Breast epithelium (tissue), 4 donors: Measurements from ENCODE around the gene SLC6A11. TPM values are rescaled to one million over a fixed set of nuclear protein-coding genes. Genes with fewer than 3 reads are reported as not detected.

Source experiments
- DNase-seq, 2 donors: peaks; one replicate each; pipeline ENCODE4 v3.0.0-alpha.2; 2019; ENCODE audit warnings: low spot score in 2 of 2
- H3K27ac ChIP-seq, 2 donors: fragments of 200-600 bp; sonication (generic) in 1 of 2; one replicate each; pipeline ENCODE4 v1.5.1; 2016 to 2019; ENCODE audit warnings: mild to moderate bottlenecking in 1 of 2
- H3K27me3 ChIP-seq, 2 donors: fragments of 200-600 bp; sonication (generic) in 1 of 2; one replicate each; pipeline versions ENCODE4 v1.5.1 to v1.6.0; 2017 to 2019; ENCODE audit warnings: control low read depth in 1 of 2, mild to moderate bottlenecking in 1 of 2
- H3K36me3 ChIP-seq: fragments of 200-600 bp; one replicate; pipeline ENCODE4 v1.5.1; 2019
- H3K4me1 ChIP-seq, 2 donors: fragments of 200-600 bp; sonication (generic); one replicate each; pipeline ENCODE4 v1.5.1; 2016 to 2019; ENCODE audit warnings: control low read depth in 1 of 2
- H3K4me3 ChIP-seq, 3 donors: fragments of 200-600 bp; sonication (generic); 1 replicate in 2 of 3; 2 replicates in 1 of 3; pipeline ENCODE4 v1.5.1; 2016 to 2019; ENCODE audit warnings: mild to moderate bottlenecking in 3 of 3, moderate library complexity in 2 of 3
- H3K9me3 ChIP-seq, 2 donors: fragments of 200-600 bp; sonication (generic) in 1 of 2; one replicate each; pipeline ENCODE4 v1.5.1; 2016 to 2019; ENCODE audit warnings: control low read depth in 1 of 2
- POLR2A ChIP-seq: fragments of 450-650 bp; IDR thresholded peaks from one replicate; pipeline ENCODE4 v1.6.1; 2016; ENCODE audit warnings: antibody characterized with exemption, mild to moderate bottlenecking, moderate library complexity
- POLR2AphosphoS5 ChIP-seq, 3 donors: sonication (generic); formaldehyde crosslinking; IDR thresholded peaks; one replicate each; pipeline ENCODE4 v1.6.1; 2017; ENCODE audit warnings: antibody characterized with exemption in 3 of 3
- intact Hi-C: fragments of 100-400 bp; cut with DNase I; formaldehyde crosslinking; loops from one replicate; pipeline ENCODE4 v1.15.1; 2023; ENCODE audit warnings: low total_unique reads
- total RNA-seq, 3 donors: library from RNA; depleted of rRNA; stranded (reverse); fragments of >200 nt; gene quantifications; one replicate each; pipeline ENCODE4 v1.1.0, GENCODE V29; 2016
- TF ChIP-seq, protein P1 (sequence below), 3 donors: fragments of 450-650 bp; IDR thresholded peaks; one replicate each; pipeline ENCODE4 v1.5.1; 2016 to 2017; ENCODE audit warnings: antibody characterized with exemption in 3 of 3, mild to moderate bottlenecking in 3 of 3, moderate library complexity in 3 of 3

The SLC6A11 gene
- total RNA-seq, 3 donors from 2014 or later: under 0.01 to 0.15 TPM; not detected in 1

DNA sequence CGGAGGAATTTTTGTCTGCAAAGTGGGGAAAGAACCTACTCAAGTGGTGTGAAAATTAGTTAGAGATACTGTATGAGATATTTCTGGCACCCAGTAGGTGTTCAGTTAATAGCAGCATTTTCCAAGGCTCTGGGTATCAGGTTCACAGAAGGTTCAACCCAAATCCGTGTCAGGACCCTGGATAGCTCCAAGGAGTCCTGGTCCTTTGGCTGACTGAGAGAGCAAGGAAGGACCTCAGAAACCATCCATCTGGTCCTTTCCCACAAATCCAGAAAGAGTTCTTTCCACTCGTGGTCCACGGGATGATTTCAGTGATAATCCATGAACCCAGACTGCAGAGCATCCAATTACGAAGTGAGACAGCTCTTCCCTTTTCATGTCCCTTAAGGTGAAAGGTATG lies 51.4 kb downstream of the SLC6A11 start:
- H3K4me1 ChIP-seq: no peaks in the 10 kb centered on the region
- TF ChIP-seq POLR2A: no peak
- TF ChIP-seq POLR2AphosphoS5 (IDR thresholded peaks at IDR 0.05): no peak
- TF ChIP-seq, protein P1, sequence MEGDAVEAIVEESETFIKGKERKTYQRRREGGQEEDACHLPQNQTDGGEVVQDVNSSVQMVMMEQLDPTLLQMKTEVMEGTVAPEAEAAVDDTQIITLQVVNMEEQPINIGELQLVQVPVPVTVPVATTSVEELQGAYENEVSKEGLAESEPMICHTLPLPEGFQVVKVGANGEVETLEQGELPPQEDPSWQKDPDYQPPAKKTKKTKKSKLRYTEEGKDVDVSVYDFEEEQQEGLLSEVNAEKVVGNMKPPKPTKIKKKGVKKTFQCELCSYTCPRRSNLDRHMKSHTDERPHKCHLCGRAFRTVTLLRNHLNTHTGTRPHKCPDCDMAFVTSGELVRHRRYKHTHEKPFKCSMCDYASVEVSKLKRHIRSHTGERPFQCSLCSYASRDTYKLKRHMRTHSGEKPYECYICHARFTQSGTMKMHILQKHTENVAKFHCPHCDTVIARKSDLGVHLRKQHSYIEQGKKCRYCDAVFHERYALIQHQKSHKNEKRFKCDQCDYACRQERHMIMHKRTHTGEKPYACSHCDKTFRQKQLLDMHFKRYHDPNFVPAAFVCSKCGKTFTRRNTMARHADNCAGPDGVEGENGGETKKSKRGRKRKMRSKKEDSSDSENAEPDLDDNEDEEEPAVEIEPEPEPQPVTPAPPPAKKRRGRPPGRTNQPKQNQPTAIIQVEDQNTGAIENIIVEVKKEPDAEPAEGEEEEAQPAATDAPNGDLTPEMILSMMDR (IDR thresholded peaks at IDR 0.05): no peak
- intact Hi-C loops: no loop called here
- no peaks in the 10 kb centered on the region for H3K36me3 ChIP-seq
- no peak overlapping the region for H3K27ac ChIP-seq
- DNase-seq: no peak
- no peaks in the 10 kb centered on the region for H3K27me3 ChIP-seq
- no peaks in the 10 kb centered on the region for H3K9me3 ChIP-seq
- H3K4me3 ChIP-seq: no peak overlapping the region

DNA sequence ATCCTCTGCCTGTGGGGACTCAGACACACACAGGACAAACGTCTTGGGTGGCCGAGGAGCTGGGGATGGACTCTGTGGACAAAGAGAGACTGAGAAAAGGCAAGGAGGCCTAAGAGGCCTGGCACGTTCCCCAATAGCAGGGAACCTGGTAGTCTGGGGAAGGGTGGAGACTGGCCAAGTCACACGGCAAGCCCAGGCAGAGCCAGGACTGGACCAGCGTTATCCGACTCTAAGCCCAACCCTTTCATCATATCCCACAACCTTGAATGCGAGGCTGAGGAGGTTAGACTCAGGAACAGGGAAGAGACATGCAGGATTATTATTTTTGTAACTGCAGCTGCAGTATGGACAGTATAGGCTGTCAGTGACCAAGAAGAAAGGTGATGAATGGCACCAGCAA lies 53.4 kb downstream of the SLC6A11 start:
- TF ChIP-seq, protein P1 (IDR thresholded peaks at IDR 0.05): no peak
- TF ChIP-seq POLR2A: no peak
- TF ChIP-seq POLR2AphosphoS5 (IDR thresholded peaks at IDR 0.05): no peak
- Histone ChIP-seq H3K4me1 (no peaks in the 10 kb centered on the region), H3K4me3 (no peak overlapping the region), H3K36me3 (no peaks in the 10 kb centered on the region), H3K27ac (no peak overlapping the region), H3K27me3 (no peaks in the 10 kb centered on the region), H3K9me3 (no peaks in the 10 kb centered on the region)
- no peak for DNase-seq
- intact Hi-C loops: no loop called here

DNA sequence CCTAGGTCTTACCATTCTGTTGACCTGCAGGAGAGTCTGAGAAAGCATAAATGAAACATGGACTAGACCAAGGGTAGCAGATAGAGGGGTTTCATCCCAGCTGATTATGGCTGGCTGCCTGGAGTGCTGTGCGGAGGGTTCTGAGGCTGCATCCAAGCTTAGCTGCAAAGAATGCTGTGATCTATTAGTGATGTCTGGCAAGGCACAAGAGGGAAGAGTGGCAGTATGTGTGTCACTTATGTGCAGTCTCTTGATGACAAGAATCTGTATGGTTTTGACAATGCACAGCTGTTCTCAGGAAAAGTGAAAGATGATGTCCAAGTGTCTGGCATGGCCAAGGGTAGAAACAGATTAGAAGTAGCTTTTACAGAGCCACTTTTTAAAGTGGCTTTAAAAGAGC lies 54.3 kb downstream of the SLC6A11 start:
- Histone ChIP-seq H3K27me3 (no peaks in the 10 kb centered on the region), H3K27ac (no peak overlapping the region), H3K9me3 (no peaks in the 10 kb centered on the region), H3K4me3 (no peak overlapping the region), H3K36me3 (no peaks in the 10 kb centered on the region), H3K4me1 (no peaks in the 10 kb centered on the region)
- intact Hi-C loops: no loop called here
- TF ChIP-seq POLR2A: no peak
- TF ChIP-seq, protein P1 (IDR thresholded peaks at IDR 0.05): no peak
- TF ChIP-seq POLR2AphosphoS5 (IDR thresholded peaks at IDR 0.05): no peak
- no peak for DNase-seq

DNA sequence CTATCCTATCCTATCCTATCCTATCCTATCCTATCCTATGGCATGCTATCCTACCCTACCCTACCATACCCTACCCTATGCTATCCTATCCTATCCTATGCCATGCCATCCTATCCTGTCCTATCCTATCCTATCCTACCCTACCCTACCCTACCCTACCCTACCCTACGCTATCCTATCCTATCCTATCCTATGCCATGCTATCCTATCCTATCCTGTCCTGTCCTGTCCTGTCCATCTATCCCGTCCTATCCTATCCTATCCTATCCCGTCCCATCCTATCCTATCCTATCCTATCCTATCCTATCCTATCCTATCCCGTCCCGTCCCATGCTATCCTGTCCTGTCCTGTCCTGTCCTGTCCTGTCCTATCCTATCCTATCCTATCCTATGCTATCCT lies 57.4 kb downstream of the SLC6A11 start:
- Histone ChIP-seq H3K27me3 (no peaks in the 10 kb centered on the region), H3K4me1 (no peaks in the 10 kb centered on the region), H3K27ac (no peak overlapping the region), H3K9me3 (no peaks in the 10 kb centered on the region), H3K4me3 (no peak overlapping the region), H3K36me3 (no peaks in the 10 kb centered on the region)
- no peak for TF ChIP-seq POLR2AphosphoS5 (IDR thresholded peaks at IDR 0.05)
- TF ChIP-seq POLR2A: no peak
- TF ChIP-seq, protein P1 (IDR thresholded peaks at IDR 0.05): no peak
- intact Hi-C loops: no loop called here
- DNase-seq: no peak

DNA sequence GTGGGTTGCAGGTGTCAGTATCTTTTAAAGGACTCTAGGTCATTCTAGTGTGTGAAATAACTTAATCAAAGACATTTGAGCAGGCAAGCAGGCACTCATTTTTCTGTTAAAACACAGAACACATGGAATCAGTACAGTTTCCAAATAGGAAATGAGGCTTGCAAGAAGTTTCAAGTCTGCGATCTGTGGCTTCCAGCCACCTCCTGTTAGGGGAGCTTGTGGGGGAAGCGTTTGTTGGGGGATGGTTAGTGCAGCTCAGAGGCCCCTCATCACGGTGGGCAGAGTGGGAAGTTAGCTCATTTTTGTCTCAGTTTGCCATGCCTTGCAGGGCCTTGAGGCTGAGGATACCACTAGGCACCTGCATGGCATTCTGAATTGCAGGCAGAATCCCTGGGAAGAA lies 59.9 kb downstream of the SLC6A11 start:
- H3K4me1 ChIP-seq: no peaks in the 10 kb centered on the region
- DNase-seq: no peak
- H3K9me3 ChIP-seq: no peaks in the 10 kb centered on the region
- no peaks in the 10 kb centered on the region for H3K36me3 ChIP-seq
- TF ChIP-seq POLR2A (no peak), POLR2AphosphoS5 (IDR thresholded peaks at IDR 0.05) (no peak)
- TF ChIP-seq, protein P1 (IDR thresholded peaks at IDR 0.05): no peak
- H3K27ac ChIP-seq: no peak overlapping the region
- no peaks in the 10 kb centered on the region for H3K27me3 ChIP-seq
- intact Hi-C loops: no loop called here
- no peak overlapping the region for H3K4me3 ChIP-seq
